NB4 (cell line): ENCODE data around the gene PLA2G2C.

ENCODE experiments used
- MYC ChIP-seq: IDR thresholded peaks from 2 replicates; pipeline ENCODE4 v1.6.1; 2011; ENCODE audit warnings: low read depth, low read length
- POLR2A ChIP-seq: IDR thresholded peaks from 2 replicates; pipeline ENCODE4 v1.6.1; 2011; ENCODE audit warnings: mild to moderate bottlenecking; ENCODE audit not compliant: insufficient read length; ENCODE audit errors: extremely low read depth
- TF ChIP-seq, protein P1 (sequence below): IDR thresholded peaks from one replicate; pipeline ENCODE4 v1.5.1; 2012; ENCODE audit warnings: low read depth, low read length

DNA sequence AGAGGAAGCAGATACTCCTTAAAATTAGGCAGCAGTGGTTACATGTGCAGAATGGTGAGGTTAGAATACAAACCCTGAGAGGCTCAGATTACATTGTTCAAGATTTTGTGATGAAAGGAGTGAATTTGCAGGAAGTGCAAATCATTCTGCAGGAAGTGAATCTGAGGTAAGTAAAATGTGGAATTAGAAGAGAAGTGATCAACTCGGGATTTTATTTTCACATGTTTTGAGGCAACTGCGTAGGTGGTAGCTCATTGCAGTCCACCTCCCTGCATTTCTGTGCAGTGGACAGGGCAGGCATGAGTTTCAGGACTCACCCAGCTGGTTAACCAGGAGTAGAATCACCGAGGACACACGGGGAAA, 2.1 kb upstream of the PLA2G2C start:
- TF ChIP-seq, protein P1, sequence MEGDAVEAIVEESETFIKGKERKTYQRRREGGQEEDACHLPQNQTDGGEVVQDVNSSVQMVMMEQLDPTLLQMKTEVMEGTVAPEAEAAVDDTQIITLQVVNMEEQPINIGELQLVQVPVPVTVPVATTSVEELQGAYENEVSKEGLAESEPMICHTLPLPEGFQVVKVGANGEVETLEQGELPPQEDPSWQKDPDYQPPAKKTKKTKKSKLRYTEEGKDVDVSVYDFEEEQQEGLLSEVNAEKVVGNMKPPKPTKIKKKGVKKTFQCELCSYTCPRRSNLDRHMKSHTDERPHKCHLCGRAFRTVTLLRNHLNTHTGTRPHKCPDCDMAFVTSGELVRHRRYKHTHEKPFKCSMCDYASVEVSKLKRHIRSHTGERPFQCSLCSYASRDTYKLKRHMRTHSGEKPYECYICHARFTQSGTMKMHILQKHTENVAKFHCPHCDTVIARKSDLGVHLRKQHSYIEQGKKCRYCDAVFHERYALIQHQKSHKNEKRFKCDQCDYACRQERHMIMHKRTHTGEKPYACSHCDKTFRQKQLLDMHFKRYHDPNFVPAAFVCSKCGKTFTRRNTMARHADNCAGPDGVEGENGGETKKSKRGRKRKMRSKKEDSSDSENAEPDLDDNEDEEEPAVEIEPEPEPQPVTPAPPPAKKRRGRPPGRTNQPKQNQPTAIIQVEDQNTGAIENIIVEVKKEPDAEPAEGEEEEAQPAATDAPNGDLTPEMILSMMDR: no peak
- no peak for TF ChIP-seq MYC
- TF ChIP-seq POLR2A: no peak
